IPS-18c (cell line): ENCODE data around the gene MYO15A.

Experiments used
- H3K4me3 ChIP-seq: 2 replicates; pipeline ENCODE4 v1.7.0; 2013; ENCODE audit warnings: low read depth, mild to moderate bottlenecking, low read length, moderate library complexity; ENCODE audit not compliant: insufficient read depth
- H3K9me3 ChIP-seq: one replicate; pipeline ENCODE4 v1.6.1; 2013; ENCODE audit warnings: mild to moderate bottlenecking, low read length, moderate library complexity; ENCODE audit not compliant: control insufficient read depth, insufficient read depth

Gene MYO15A, protein sequence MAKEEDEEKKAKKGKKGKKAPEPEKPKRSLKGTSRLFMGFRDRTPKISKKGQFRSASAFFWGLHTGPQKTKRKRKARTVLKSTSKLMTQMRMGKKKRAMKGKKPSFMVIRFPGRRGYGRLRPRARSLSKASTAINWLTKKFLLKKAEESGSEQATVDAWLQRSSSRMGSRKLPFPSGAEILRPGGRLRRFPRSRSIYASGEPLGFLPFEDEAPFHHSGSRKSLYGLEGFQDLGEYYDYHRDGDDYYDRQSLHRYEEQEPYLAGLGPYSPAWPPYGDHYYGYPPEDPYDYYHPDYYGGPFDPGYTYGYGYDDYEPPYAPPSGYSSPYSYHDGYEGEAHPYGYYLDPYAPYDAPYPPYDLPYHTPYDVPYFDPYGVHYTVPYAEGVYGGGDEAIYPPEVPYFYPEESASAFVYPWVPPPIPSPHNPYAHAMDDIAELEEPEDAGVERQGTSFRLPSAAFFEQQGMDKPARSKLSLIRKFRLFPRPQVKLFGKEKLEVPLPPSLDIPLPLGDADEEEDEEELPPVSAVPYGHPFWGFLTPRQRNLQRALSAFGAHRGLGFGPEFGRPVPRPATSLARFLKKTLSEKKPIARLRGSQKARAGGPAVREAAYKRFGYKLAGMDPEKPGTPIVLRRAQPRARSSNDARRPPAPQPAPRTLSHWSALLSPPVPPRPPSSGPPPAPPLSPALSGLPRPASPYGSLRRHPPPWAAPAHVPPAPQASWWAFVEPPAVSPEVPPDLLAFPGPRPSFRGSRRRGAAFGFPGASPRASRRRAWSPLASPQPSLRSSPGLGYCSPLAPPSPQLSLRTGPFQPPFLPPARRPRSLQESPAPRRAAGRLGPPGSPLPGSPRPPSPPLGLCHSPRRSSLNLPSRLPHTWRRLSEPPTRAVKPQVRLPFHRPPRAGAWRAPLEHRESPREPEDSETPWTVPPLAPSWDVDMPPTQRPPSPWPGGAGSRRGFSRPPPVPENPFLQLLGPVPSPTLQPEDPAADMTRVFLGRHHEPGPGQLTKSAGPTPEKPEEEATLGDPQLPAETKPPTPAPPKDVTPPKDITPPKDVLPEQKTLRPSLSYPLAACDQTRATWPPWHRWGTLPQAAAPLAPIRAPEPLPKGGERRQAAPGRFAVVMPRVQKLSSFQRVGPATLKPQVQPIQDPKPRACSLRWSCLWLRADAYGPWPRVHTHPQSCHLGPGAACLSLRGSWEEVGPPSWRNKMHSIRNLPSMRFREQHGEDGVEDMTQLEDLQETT (N-terminal part only)

DNA sequence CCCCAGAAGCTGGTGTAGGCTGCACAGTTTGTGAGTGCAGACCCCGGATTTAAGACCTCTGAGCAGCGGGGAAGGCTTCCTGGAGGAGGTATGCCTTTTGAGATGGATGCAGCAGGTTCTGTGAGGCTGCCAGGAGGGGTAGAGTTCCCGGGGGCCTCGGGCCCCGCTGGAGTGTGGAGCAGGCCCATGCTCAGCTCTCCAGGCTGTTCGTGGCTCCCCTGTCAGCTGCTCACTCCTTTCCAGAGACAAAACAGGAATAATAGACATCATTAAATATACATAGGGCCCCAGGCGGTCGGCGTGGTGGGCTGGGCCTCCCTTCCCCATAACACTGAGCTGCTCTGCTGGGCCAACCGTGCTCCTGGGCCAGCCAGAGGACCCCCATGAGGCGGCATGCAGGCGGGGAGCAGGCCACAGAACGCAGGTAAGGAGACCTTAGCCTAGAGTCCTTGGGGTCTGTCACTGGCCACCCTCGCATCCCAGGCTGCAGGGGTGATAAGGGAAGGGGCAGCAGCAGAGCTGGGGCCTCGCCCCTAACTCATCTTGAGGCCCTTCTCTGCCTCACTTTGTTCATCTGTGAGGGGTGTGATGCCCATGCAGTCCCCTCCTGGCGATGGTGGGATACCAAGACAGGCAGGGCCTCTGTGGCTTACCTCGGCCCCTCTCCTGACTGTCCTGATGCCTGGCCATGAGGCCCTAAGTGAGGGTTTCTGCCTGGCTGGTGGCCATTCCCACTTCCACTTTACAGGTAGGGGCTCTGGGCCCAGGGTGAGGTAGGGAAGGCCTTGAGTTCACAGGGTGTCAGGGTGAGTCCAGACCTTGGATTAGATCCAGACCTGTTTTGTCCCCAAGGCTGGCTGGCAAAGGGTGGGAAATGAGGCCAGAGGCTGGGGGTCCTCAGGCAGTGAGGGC lies at the start of gene MYO15A:
TSS of gene MYO15A (plus strand) at position 356 of the 912 bp plus-strand sequence. CDS start 10,045 bp downstream, outside the sequence.
- H3K9me3 ChIP-seq: peaks cover 2% of the 10 kb centered on the region
- no peak within 1 kb of the TSS for H3K4me3 ChIP-seq

DNA sequence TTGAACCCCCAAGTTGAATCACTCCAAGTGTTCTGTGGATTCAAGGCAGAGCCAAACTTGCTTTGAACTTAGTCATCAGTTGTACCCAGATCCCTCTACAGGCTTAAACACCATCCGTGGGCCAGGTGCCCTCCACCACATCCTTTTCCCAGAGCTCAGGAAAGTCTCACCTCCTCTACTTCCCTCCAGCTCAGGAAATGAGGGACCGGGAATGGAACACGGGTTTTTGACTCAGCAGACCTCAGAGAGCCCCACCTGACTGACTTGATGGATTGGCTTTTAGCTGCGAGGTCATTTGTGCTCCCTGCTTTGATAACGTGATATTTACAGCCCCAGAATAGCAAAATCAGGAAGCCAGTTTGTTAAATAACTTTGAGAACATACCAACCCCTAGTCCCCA lies 49.3 kb upstream of the MYO15A start:
- Histone ChIP-seq H3K4me3 (no peak overlapping the region), H3K9me3 (no peaks in the 10 kb centered on the region)

DNA sequence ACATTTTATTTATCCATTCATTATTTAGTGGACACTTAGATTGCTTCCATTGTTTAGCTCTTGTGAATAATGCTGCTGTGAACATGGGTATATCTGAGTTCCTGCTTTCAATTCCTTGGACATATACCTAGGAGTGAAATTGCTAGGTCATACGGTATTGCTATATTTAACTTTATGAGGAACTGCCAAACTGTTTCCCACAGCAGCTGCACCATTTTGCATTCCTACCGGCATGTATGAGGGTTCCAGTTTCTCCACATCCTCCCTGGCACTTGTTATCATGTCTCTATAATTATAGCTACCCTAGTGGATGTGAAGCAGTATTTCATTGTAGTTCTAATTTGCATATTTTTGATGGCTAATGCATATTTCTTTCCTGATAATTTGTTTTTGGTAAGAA lies 44.5 kb upstream of the MYO15A start:
- H3K9me3 ChIP-seq: no peaks in the 10 kb centered on the region
- no peak overlapping the region for H3K4me3 ChIP-seq

DNA sequence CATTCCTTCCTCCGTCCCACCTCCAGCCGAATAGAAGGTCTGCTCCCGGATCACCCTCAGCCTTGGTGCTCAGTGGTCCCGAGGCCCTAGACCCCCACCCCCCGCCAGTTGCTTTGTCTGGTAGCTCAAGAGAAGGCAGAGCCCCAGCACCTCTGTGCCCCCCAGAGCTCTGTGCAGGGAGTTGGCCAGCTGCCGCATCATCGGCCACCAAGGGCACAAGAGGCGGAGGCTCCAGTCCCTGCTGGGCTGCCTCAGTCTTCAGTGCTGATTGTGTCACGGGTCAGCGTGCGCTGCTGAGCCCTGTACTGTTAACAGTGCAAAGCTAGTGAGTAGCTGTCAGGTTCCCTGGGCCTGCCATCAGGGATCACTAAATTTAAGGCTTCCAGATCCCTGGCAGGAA lies 43.0 kb upstream of the MYO15A start:
- H3K4me3 ChIP-seq: no peak overlapping the region
- H3K9me3 ChIP-seq: no peaks in the 10 kb centered on the region

DNA sequence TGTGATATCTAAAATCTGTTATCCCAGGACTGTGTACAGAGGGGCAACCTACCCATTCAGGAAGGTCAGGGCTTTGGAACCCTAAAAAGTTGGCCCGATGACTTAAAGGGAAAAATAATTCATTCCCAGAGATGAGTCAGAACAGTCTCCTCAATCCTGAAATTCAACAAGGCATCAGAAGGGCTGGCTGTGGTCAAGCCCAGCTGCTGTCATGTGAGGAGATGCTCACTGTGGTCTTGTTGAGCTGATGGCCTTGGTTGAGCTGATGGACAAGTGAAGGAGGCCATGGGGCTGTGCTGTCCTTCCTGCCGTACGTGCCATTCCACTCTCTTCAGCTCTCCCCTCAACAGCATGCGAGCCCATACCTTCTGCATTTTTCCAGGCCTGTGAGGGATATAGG lies 41.7 kb upstream of the MYO15A start:
- Histone ChIP-seq H3K9me3 (no peaks in the 10 kb centered on the region), H3K4me3 (no peak overlapping the region)

DNA sequence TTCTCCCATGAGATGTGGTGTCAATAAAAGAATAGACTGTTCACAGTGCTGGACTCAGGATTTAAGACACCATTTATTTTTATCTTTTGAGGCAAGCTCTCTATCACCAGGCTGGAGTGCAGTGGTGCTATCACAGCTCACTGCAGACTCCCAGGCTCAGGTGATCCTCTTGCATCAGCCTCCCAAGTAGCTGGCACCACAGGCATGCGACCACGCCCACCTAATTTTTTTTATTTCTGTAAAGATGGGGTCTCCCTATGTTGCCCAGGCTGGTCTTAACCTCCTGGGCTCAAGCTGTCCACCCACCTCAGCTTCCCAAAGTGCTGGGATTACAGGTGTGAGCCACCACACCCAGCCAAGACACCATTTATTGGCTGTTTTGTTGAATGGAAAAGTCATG lies 39.5 kb upstream of the MYO15A start:
- Histone ChIP-seq H3K4me3 (no peak overlapping the region), H3K9me3 (no peaks in the 10 kb centered on the region)

DNA sequence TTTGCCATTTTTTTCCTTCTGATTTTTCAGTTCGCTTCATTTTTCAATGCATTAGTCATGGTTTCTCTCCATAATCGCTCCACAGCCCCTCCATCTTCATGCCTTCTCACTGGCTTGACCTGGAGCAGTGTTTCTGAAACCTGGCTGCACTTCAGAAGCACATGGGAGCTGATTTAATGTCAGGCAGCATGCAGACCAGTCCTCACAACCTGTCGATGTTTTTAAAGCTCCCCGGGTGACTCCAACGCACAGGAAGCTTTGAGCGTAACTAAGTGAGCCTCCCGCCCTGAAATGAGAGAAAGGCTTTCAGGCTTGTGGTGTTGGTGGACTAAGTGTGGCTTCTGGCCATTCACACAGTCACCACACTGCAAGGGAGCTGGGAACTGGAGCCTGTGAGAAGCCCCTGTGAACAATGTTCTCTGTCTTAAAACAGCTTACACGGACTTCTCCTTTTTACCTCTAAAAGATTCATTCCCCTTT lies 37.7 kb upstream of the MYO15A start:
- H3K9me3 ChIP-seq: no peaks in the 10 kb centered on the region
- H3K4me3 ChIP-seq: no peak overlapping the region

DNA sequence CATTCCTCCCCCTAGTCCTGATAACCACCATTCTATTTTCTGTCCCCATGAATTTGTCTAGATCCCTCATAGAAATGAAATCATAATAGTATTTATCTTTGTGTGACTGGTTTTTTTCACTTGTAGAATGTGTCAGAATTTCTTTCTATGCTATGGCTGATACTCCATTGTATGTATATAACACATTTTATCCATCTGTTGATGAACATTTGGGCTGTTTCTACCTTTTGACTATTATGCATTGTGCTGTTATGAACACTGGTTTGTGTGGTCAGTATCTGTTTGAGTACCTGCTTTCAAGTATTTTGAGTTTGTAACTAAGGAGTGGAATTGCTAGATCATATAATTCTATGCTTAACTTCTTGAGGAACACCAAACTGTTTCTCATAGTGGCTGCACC lies 36.8 kb upstream of the MYO15A start:
- H3K4me3 ChIP-seq: no peak overlapping the region
- no peaks in the 10 kb centered on the region for H3K9me3 ChIP-seq

DNA sequence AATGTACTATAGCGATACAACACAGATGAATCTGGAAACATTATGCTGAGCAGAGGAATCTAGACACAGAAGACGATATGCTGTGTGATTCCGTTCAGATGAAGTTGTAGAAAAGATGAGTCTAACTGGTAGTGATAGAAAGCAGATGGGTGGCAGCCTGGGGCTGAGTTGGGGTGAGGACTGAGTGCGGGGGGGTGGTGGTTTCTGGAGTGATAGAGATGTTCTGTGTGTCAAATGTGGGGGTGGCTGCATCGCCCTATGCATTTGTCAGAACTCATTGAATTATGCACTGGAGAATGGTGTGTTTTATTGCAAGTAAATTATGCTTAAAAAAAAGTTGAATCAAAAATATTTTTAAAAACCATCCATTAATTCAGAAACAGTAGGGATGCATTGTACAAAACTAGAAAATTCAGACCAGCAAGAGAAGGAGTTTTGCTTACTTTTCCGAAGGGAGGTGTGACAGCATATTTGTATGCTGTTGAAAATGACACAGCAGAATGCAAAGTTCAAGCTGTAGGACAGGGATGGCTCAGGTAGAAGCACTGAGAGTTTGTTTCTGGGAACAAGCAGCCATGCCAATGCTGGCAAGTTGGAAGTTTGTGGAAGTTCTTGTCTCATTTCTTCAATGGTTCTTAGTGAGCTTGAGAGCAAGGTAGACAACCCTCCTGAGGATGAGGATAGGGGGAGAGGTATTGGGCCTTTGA lies 33.8 kb upstream of the MYO15A start:
- Histone ChIP-seq H3K9me3 (no peaks in the 10 kb centered on the region), H3K4me3 (no peak overlapping the region)

DNA sequence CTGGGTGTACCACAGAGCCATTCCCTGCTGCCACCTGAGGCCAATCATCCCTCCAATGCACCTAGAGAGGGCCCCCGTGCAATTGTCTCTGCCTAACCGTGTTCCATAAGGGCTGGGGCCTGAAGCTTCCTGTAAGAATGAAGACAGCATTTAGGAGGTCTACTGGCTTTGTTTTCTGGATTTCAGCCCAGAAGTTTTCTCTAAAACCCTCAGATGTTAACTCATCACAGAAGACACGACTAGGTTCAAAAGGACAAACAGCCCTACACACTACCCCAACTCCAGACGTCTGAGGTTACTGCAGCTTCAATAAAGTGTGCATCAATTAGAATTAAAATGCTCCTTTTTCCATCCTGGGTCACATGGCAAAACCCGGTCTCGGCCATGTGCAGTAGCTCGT lies 31.6 kb upstream of the MYO15A start:
- Histone ChIP-seq H3K4me3 (no peak overlapping the region), H3K9me3 (no peaks in the 10 kb centered on the region)

DNA sequence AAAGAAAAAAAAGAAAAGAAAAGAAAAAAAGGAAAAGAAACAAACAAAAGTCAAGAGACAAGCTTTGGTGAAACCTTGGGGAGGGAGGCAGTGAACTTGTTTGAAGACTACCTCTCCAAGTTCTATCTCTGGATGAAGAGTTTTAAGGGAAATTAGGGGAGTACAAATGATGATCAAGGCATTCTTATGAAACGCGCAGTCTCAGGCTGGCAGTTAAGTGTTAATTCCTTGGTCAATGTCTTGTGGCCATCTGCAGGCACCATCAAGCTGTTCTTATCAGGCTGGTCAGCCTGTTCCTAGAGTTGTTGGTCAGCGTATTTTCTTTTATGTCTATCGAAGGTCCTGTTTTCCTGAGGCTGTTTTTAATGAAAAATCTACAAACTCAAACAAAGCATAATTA lies 29.0 kb upstream of the MYO15A start:
- H3K4me3 ChIP-seq: no peak overlapping the region
- H3K9me3 ChIP-seq: no peaks in the 10 kb centered on the region

DNA sequence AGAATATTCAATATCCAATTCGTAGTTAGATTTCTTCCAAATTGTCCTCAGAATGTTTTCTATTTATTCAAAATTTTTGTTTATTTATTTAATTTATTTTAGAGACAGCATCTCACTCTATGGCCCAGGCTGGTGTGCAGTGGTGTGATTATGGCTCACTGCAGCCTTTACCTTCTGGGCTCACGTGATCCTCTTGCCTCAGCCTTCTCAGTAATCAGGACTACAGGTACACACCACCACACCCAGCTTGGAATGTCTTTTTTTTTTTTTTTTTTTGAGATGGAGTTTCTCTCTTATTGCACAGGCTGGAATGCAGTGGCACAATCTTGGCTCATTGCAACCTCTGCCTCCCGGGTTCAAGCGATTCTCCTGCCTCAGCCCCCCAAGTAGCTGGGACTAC lies 24.3 kb upstream of the MYO15A start:
- Histone ChIP-seq H3K9me3 (no peaks in the 10 kb centered on the region), H3K4me3 (no peak overlapping the region)

DNA sequence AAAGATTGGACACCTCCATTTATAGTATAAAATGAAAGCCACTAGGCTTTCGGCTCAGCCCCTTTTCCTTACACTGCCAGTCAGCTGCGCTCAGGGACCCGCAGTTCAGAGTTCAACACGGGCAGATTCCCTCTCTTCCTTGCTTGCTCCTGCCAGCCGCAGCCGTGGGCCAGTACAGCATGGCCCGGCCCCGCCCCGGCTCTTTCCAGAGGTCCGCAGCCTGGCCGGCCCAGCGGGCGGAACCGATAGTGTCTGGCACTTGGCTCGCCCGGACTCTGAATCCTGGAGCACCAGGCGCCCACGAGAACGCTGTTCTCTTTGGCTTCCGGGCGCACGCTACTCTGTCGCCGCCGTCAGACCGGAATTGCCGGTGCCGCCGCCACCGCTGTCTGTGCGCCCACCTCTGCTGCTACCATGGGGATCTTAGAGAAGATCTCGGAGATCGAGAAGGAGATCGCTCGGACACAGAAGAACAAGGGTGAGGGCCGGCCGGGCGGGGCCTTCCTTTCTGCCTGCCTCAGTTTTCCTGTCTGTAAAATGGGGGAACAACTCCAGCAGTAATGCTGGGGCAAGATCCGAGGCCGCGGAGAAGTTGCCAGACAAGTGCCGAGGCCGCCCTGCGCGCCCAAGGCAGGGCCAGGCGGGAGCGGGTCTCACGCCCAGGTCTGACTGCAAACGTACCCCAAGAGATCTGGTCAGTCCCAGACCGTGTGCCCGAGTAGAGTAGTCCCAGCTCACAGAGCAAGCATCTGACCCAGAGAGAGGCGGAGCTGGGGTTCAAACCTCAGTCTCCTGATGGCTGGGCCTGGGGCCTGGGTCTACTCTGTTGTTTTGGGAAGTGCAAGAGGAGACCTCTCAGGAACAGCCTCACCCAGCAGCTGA lies 20.7 kb upstream of the MYO15A start, which contains the start of gene DRG2:
TSS of gene DRG2 (plus strand) at position 339 of the 882 bp plus-strand sequence. CDS start at position 415, 76 bp downstream.
- peak within 1 kb of the TSS; percentile 92 for H3K4me3 ChIP-seq

DNA sequence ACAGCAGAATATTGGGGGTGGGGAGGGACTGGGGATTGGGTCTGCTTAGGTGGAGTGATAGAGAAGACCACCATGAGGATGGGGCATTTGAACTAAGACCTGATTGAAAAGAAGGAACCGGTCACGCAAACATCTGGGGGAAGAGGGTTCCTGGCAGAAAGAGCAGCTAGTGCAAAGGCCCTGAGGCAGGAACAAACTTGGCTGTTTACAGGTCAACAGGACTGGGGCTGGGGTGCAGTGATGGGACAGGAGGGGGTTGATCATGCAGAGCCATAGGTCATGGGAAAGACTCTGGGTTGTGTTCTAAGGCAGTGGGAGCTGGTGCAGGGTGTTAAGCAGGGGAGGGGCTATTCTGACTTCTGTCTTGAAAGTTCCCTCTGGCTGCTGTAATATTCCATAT lies 18.9 kb upstream of the MYO15A start:
- Histone ChIP-seq H3K4me3 (no peak overlapping the region), H3K9me3 (no peaks in the 10 kb centered on the region)

More for the DNA sequence above, 20.7 kb upstream of the MYO15A start, which contains the start of gene DRG2:
- H3K9me3 ChIP-seq: no peaks in the 10 kb centered on the region
